HUES6 (cell line): ENCODE data around the gene LIN28B.
"Not testable (repeated sequence)": the region's sequence is repeated elsewhere in the genome, so short reads cannot be mapped to it uniquely, and the experiment has no call there.

ENCODE experiments used
- H3K27ac ChIP-seq: 2 replicates; pipeline ENCODE4 v1.7.0; 2013; ENCODE audit warnings: low read depth, mild to moderate bottlenecking, low read length, inconsistent platforms
- H3K27me3 ChIP-seq: 2 replicates; pipeline ENCODE4 v1.6.1; 2013; ENCODE audit warnings: low read length; ENCODE audit not compliant: control insufficient read depth, insufficient read depth
- H3K36me3 ChIP-seq: 2 replicates; pipeline ENCODE4 v1.6.1; 2013; ENCODE audit warnings: low read length; ENCODE audit not compliant: control insufficient read depth, insufficient read depth
- H3K4me1 ChIP-seq: 2 replicates; pipeline ENCODE4 v1.6.1; 2013; ENCODE audit warnings: low read length; ENCODE audit not compliant: control insufficient read depth, insufficient read depth
- H3K4me3 ChIP-seq: 2 replicates; pipeline ENCODE4 v1.5.1; 2013; ENCODE audit warnings: low read depth, low read length
- H3K9ac ChIP-seq: one replicate; pipeline ENCODE4 v1.6.1; 2013; ENCODE audit warnings: mild to moderate bottlenecking, low read length
- H3K9me3 ChIP-seq: 2 replicates; pipeline ENCODE4 v1.6.1; 2013; ENCODE audit warnings: low read depth, low read length; ENCODE audit not compliant: control insufficient read depth, insufficient read depth

LIN28B gene

DNA sequence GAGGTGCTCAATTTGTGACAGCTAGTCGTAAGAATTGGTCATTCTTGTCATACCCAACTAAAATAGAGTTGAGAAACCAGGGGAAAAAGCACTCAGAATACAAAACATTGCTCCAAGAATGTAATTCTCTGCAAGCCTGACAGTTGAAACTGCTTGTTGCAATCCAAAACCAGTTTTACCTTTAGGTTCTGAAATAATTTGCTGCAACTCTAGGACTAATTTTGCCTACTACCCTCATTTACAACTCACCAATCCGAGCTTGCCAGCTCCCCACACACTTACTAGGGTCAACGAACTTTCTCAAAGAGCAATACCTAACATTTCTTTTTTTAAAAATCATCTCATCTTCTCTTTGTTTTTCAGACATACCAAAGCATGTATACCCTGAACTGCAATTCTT is 29.7 kb downstream of the LIN28B start:
- no peak overlapping the region for H3K4me3 ChIP-seq
- peaks cover under 1% of the 10 kb centered on the region; the same call in 1 of the 2 replicates for H3K9me3 ChIP-seq
- H3K36me3 ChIP-seq, result peaks cover 26% of the 10 kb centered on the region
- no peaks in the 10 kb centered on the region for H3K27me3 ChIP-seq
- H3K4me1 ChIP-seq, result no peaks in the 10 kb centered on the region
- no peak overlapping the region for H3K27ac ChIP-seq
- no peak overlapping the region for H3K9ac ChIP-seq

DNA sequence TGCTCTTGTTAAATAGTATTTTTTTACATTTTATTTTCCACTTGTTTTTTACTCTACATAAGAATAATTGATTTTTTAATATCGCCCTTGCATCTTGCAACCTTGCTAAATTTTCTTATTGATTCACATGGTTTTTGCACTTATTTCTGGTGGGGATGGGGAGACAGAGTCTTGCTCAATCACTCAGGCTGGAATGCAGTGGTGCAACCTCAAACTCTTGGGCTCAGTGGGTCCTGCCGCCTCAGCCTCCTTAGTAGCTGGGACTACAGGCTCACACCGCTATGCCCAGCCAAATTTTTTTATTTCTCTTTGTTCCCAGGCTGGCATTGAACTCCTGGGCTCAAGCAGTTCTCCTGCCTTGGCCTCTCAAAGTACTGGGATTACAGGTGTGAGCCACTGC is 30.3 kb downstream of the LIN28B start:
- H3K27ac ChIP-seq, result no peak overlapping the region
- peaks cover 32% of the 10 kb centered on the region for H3K36me3 ChIP-seq
- no peak overlapping the region for H3K9ac ChIP-seq
- H3K9me3 ChIP-seq, result peaks cover 7% of the 10 kb centered on the region; the same call in 1 of the 2 replicates
- H3K27me3 ChIP-seq, result no peaks in the 10 kb centered on the region
- no peak overlapping the region for H3K4me3 ChIP-seq
- H3K4me1 ChIP-seq, result no peaks in the 10 kb centered on the region

- Histone ChIP-seq H3K27ac (no peak overlapping the region), H3K9me3 (peaks cover 7% of the 10 kb centered on the region; the same call in 1 of the 2 replicates), H3K27me3 (no peaks in the 10 kb centered on the region), H3K4me3 (no peak overlapping the region), H3K36me3 (peaks cover 30% of the 10 kb centered on the region), H3K4me1 (no peaks in the 10 kb centered on the region; the same call in 1 of the 2 replicates), H3K9ac (no peak overlapping the region)
Observed at GRCh38 chr6:104990085-104990484, 33.2 kb downstream of the LIN28B start.

DNA sequence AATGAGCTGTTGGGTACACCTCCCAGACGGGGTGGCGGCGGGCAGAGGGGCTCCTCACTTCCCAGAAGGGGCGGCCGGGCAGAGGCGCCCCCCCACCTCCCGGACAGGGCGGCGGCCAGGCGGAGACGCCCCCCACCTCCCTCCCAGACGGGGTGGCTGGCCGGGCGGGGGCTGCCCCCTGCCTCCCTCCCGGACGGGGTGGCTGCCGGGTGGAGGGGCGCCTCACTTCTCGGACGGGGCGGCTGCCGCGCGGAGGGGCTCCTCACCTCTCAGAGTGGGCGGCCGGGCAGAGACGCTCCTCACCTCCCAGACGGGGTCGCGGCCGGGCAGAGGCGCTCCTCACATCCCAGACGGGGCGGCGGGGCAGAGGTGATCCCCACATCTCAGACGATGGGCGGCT is 34.2 kb downstream of the LIN28B start:
- not testable (repeated sequence) for H3K4me3 ChIP-seq, H3K4me1 ChIP-seq, H3K27me3 ChIP-seq, H3K9ac ChIP-seq, H3K27ac ChIP-seq, H3K9me3 ChIP-seq
- H3K36me3 ChIP-seq, result peaks cover 29% of the 10 kb centered on the region

- H3K4me3 ChIP-seq, H3K9ac ChIP-seq, H3K9me3 ChIP-seq, H3K27ac ChIP-seq, H3K4me1 ChIP-seq, H3K27me3 ChIP-seq: not testable (repeated sequence)
- peaks cover 24% of the 10 kb centered on the region for H3K36me3 ChIP-seq
Observed at GRCh38 chr6:104993576-104993975, 36.7 kb downstream of the LIN28B start.

DNA sequence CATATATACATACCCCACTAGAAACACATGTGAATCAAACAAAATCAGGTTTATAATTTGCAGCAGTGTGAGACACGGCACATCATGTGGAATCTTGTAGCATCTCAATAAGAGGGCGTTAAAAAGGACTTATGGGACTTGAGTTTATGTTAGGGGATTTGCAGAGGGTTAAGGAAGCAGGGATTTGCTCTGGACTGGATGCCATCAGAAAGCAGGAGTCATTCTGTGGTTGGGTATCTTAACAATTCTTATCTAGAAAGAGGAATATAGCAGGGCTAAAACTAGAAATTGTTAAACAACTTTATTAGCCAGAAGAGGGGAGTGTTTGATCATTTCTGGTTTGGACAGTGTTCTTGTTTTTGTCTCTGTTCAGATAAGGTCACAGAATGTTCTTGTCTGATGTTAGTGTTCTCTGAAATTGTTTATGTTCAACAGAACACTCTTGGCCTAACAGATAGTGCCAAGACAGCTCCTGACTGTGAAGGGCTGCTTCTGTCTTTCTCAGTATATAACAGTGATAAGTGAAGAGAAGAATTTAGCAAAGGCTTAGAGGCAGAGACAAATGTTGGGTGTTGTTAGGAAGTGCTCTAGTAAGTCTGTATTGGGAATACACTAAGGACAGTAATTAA is 39.2 kb downstream of the LIN28B start:
- no peak overlapping the region for H3K27ac ChIP-seq
- H3K9ac ChIP-seq, result no peak overlapping the region
- no peaks in the 10 kb centered on the region for H3K27me3 ChIP-seq

GRCh38 chr6:105001063-105001462 is 44.2 kb downstream of the LIN28B start:
- peaks cover 3% of the 10 kb centered on the region for H3K36me3 ChIP-seq

More for the DNA sequence above, 39.2 kb downstream of the LIN28B start:
- Histone ChIP-seq H3K9me3 (peaks cover 7% of the 10 kb centered on the region; the same call in 1 of the 2 replicates), H3K4me1 (peaks cover 8% of the 10 kb centered on the region; the same call in 1 of the 2 replicates), H3K36me3 (peaks cover 16% of the 10 kb centered on the region), H3K4me3 (no peak overlapping the region)

DNA sequence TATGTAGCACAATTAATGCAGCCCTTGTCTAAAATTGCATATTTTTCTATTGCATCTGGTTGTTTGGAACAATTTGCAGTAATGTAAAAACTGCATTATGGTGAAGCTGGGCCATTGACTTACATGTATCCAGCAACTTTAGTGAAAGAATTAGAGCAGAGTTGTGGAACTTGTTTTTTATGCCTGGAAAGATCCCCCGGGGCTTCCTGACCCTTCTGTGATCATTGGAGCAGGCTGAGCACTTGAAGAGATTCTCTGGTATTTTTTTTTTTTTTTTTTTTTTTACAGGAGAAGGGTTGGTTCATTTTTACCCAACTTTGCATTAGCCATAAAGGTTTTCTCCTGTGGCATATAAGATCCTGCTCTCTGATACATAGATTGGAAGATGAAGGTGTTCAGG is 45.0 kb downstream of the LIN28B start:
- Histone ChIP-seq H3K36me3 (peaks cover 3% of the 10 kb centered on the region), H3K27ac (no peak overlapping the region), H3K9me3 (no peaks in the 10 kb centered on the region; the same call in 1 of the 2 replicates), H3K4me1 (peaks cover 7% of the 10 kb centered on the region; the same call in 1 of the 2 replicates), H3K4me3 (no peak overlapping the region), H3K9ac (no peak overlapping the region), H3K27me3 (no peaks in the 10 kb centered on the region)

More at GRCh38 chr6:105001063-105001462, 44.2 kb downstream of the LIN28B start:
- Histone ChIP-seq H3K4me3 (no peak overlapping the region), H3K9me3 (no peaks in the 10 kb centered on the region; the same call in 1 of the 2 replicates), H3K27ac (no peak overlapping the region), H3K9ac (no peak overlapping the region), H3K27me3 (no peaks in the 10 kb centered on the region), H3K4me1 (peaks cover 13% of the 10 kb centered on the region)

GRCh38 chr6:105005451-105005850 is 48.5 kb downstream of the LIN28B start:
- H3K9me3 ChIP-seq, result no peaks in the 10 kb centered on the region; the same call in 1 of the 2 replicates
- no peak overlapping the region for H3K9ac ChIP-seq
- peaks cover 7% of the 10 kb centered on the region; the same call in 1 of the 2 replicates for H3K4me1 ChIP-seq
- no peak overlapping the region for H3K4me3 ChIP-seq
- H3K27ac ChIP-seq, result no peak overlapping the region
- no peaks in the 10 kb centered on the region for H3K27me3 ChIP-seq
- peaks cover 3% of the 10 kb centered on the region; the same call in 1 of the 2 replicates for H3K36me3 ChIP-seq

- H3K27ac ChIP-seq, H3K27me3 ChIP-seq, H3K9me3 ChIP-seq, H3K9ac ChIP-seq, H3K36me3 ChIP-seq, H3K4me1 ChIP-seq, H3K4me3 ChIP-seq: not testable (repeated sequence)
Observed at GRCh38 chr6:105013459-105013858, 56.6 kb downstream of the LIN28B start.

DNA sequence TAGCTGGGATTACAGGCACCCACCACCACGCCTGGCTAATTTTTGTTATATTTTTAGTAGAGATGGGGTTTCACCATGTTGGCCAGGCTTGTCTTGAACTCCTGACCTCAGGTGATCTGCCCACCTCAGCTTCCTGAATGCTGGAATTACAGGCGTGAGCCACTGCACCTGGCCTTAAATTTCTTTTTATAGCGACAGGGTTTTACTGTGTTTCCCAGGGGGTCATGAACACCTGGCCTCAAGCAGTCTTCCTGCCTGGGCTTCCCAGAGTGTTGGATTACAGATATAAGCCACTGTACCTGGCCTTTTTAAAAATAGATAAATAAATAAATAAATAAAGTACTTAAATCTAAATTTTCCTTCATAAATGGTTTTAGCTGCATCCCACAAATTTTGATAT is 57.5 kb downstream of the LIN28B start:
- Histone ChIP-seq H3K9ac (no peak overlapping the region), H3K4me3 (no peak overlapping the region), H3K4me1 (no peaks in the 10 kb centered on the region), H3K9me3 (no peaks in the 10 kb centered on the region), H3K27me3 (no peaks in the 10 kb centered on the region), H3K27ac (no peak overlapping the region), H3K36me3 (no peaks in the 10 kb centered on the region)
